ENCODE measurements around the gene SPEG. TPM values are rescaled to one million over a fixed set of nuclear protein-coding genes. Genes with fewer than 3 reads are reported as not detected.

SPEG gene
- total RNA-seq, 1 donor from 2014 or later, result 6.5 TPM

- no peak overlapping the region for H3K4me3 ChIP-seq
- H3K9me3 ChIP-seq, result no peaks in the 10 kb centered on the region
- H3K27ac ChIP-seq, result no peak overlapping the region
- ATAC-seq, result no peak
- no peak for DNase-seq
- peaks cover 26% of the 10 kb centered on the region for H3K27me3 ChIP-seq (ENCODE audit: low read depth)
- H3K4me1 ChIP-seq, result peaks cover 29% of the 10 kb centered on the region
- no peak for TF ChIP-seq CTCF (IDR thresholded peaks at IDR 0.05)
- peaks cover 33% of the 10 kb centered on the region for H3K36me3 ChIP-seq
- intact Hi-C loops (cut with DNase I), result no loop called here
These were observed 65.5 kb downstream of the SPEG start for GRCh38 chr2:219500135-219500534.

GRCh38 chr2:219501849-219502248 is 67.2 kb downstream of the SPEG start:
- Histone ChIP-seq H3K27me3 (ENCODE audit: low read depth) (peaks cover 9% of the 10 kb centered on the region), H3K4me3 (no peak overlapping the region), H3K9me3 (no peaks in the 10 kb centered on the region), H3K4me1 (peaks cover 23% of the 10 kb centered on the region), H3K27ac (no peak overlapping the region), H3K36me3 (peaks cover 50% of the 10 kb centered on the region)
- intact Hi-C loops (cut with DNase I), result no loop called here
- ATAC-seq (no peak), DNase-seq (no peak)
- no peak for TF ChIP-seq CTCF (IDR thresholded peaks at IDR 0.05)

GRCh38 chr2:219502618-219503017 is 68.0 kb downstream of the SPEG start:
- Histone ChIP-seq H3K36me3 (peaks cover 55% of the 10 kb centered on the region), H3K4me3 (no peak overlapping the region), H3K27ac (no peak overlapping the region), H3K27me3 (ENCODE audit: low read depth) (peaks cover 2% of the 10 kb centered on the region), H3K4me1 (peaks cover 16% of the 10 kb centered on the region), H3K9me3 (no peaks in the 10 kb centered on the region)
- DNase-seq (no peak), ATAC-seq (no peak)
- intact Hi-C loops (cut with DNase I), result no loop called here
- no peak for TF ChIP-seq CTCF (IDR thresholded peaks at IDR 0.05)

GRCh38 chr2:219505585-219505984 is 70.9 kb downstream of the SPEG start:
- no peak for ATAC-seq
- peaks cover 16% of the 10 kb centered on the region for H3K27me3 ChIP-seq (ENCODE audit: low read depth)
- DNase-seq, result no peak
- TF ChIP-seq CTCF (IDR thresholded peaks at IDR 0.05), result no peak
- peaks cover 16% of the 10 kb centered on the region for H3K4me1 ChIP-seq
- H3K4me3 ChIP-seq, result no peak overlapping the region
- no peak overlapping the region for H3K27ac ChIP-seq
- intact Hi-C loops (cut with DNase I), result no loop called here
- peaks cover 55% of the 10 kb centered on the region for H3K36me3 ChIP-seq
- H3K9me3 ChIP-seq, result no peaks in the 10 kb centered on the region

- TF ChIP-seq CTCF (IDR thresholded peaks at IDR 0.05), result no peak
- peaks cover 16% of the 10 kb centered on the region for H3K4me1 ChIP-seq
- intact Hi-C loops (cut with DNase I), result no loop called here
- ATAC-seq, result no peak
- H3K4me3 ChIP-seq, result no peak overlapping the region
- DNase-seq, result no peak
- no peaks in the 10 kb centered on the region for H3K9me3 ChIP-seq
- H3K27ac ChIP-seq, result no peak overlapping the region
- peaks cover 23% of the 10 kb centered on the region for H3K27me3 ChIP-seq (ENCODE audit: low read depth)
- H3K36me3 ChIP-seq, result peaks cover 55% of the 10 kb centered on the region
These were observed 71.6 kb downstream of the SPEG start for GRCh38 chr2:219506153-219506801.
